Putamen (tissue), 1 donor: ENCODE data around the gene NCBP1.

Experiments used
- DNase-seq: peaks from one replicate; pipeline ENCODE4 v3.0.0-alpha.2; 2016; ENCODE audit warnings: low spot score

Gene NCBP1

GRCh38 chr9:97717866-97718265 is 84.2 kb downstream of the NCBP1 start:
- no peak for DNase-seq

GRCh38 chr9:97721396-97721795 is 87.8 kb downstream of the NCBP1 start:
- DNase-seq: no peak

- no peak for DNase-seq
Measured at GRCh38 chr9:97722331-97722730, 88.7 kb downstream of the NCBP1 start.
